Neural cell (in vitro differentiated cells): Measurements from ENCODE around the gene ANKRD63. TPM values are rescaled to one million over a fixed set of nuclear protein-coding genes. Genes with fewer than 3 reads are reported as not detected.
A peak's percentile ranks its signal among the peaks of the same experiment; 100 is the strongest.

Experiments
- H2AFZ ChIP-seq: fragments of 200-600, 300-800 bp; sonication (generic), shearing (Covaris generic); 2 replicates; pipeline ENCODE4 v1.6.0; 2014; ENCODE audit warnings: low read depth, mild to moderate bottlenecking, antibody characterized with exemption, low read length, moderate library complexity
- H3F3A ChIP-seq: fragments of 200-600 bp; shearing (Covaris generic); 2 replicates; pipeline ENCODE4 v1.6.1; 2016; ENCODE audit warnings: mild to moderate bottlenecking, moderate library complexity, mixed read lengths, antibody characterized with exemption, low read length; ENCODE audit not compliant: insufficient read depth, poor library complexity, severe bottlenecking
- H3K27ac ChIP-seq: fragments of 200-600, 300-800 bp; sonication (generic), shearing (Covaris generic); 2 replicates; pipeline ENCODE4 v1.5.1; 2014; ENCODE audit warnings: mild to moderate bottlenecking, low read length, moderate library complexity
- H3K27me3 ChIP-seq: fragments of 300-800, 200-600 bp; sonication (generic), shearing (Covaris generic); 2 replicates; pipeline ENCODE4 v1.6.0; 2014; ENCODE audit warnings: mild to moderate bottlenecking, low read depth, low read length, moderate library complexity; ENCODE audit not compliant: insufficient read depth
- H3K36me3 ChIP-seq: fragments of 300-800, 200-600 bp; sonication (generic), shearing (Covaris generic); 2 replicates; pipeline ENCODE4 v1.5.1; 2014; ENCODE audit warnings: mild to moderate bottlenecking, antibody characterized with exemption, low read length, moderate library complexity; ENCODE audit not compliant: insufficient read depth
- H3K4me2 ChIP-seq: fragments of 300-800, 200-600 bp; sonication (generic), shearing (Covaris generic); 2 replicates; pipeline ENCODE4 v1.6.0; 2014; ENCODE audit warnings: mild to moderate bottlenecking, low read length
- H3K4me3 ChIP-seq: fragments of 300-800, 200-600 bp; sonication (generic), shearing (Covaris generic); 2 replicates; pipeline ENCODE4 v1.5.1; 2014; ENCODE audit warnings: mild to moderate bottlenecking, low read length, moderate library complexity
- H3K79me2 ChIP-seq: fragments of 200-600 bp; shearing (Covaris generic); replicated peaks from 2 replicates; pipeline ENCODE4 v1.6.0; 2014; ENCODE audit warnings: mild to moderate bottlenecking, low read length, moderate library complexity; ENCODE audit not compliant: insufficient read depth
- H3K9ac ChIP-seq: fragments of 300-800, 200-600 bp; sonication (generic), shearing (Covaris generic); 2 replicates; pipeline ENCODE4 v1.6.1; 2016; ENCODE audit warnings: mild to moderate bottlenecking, low read length, mixed read lengths
- H3K9me2 ChIP-seq: fragments of 200-600 bp; shearing (Covaris generic); 2 replicates; pipeline ENCODE4 v1.6.1; 2016; ENCODE audit warnings: mild to moderate bottlenecking, low read length, mixed read lengths; ENCODE audit not compliant: insufficient read depth
- H3K9me3 ChIP-seq: fragments of 200-600, 300-800 bp; sonication (generic), shearing (Covaris generic); 2 replicates; pipeline ENCODE4 v1.6.1; 2016; ENCODE audit warnings: mild to moderate bottlenecking, mixed run types, low read length, moderate library complexity, mixed read lengths
- H4K20me1 ChIP-seq: fragments of 200-600 bp; shearing (Covaris generic); 2 replicates; pipeline ENCODE4 v1.6.1; 2016; ENCODE audit warnings: mild to moderate bottlenecking, mixed run types; ENCODE audit not compliant: insufficient read depth
- CTCF ChIP-seq: fragments of 450-650 bp; IDR thresholded peaks from 2 replicates; pipeline ENCODE4 v1.5.1; 2014; ENCODE audit warnings: antibody characterized with exemption, mild to moderate bottlenecking, moderate library complexity; ENCODE audit not compliant: poor library complexity, severe bottlenecking
- EP300 ChIP-seq: fragments of 450-650 bp; conservative IDR thresholded peaks from 2 replicates; pipeline ENCODE4 v1.6.1; 2014; ENCODE audit warnings: antibody characterized with exemption, mild to moderate bottlenecking, moderate library complexity; ENCODE audit not compliant: poor library complexity, severe bottlenecking
- EZH2 ChIP-seq: fragments of 200-600, 300-800 bp; shearing (Covaris generic), sonication (generic); IDR thresholded peaks from 2 replicates; pipeline ENCODE4 v1.6.1; 2014; ENCODE audit warnings: antibody characterized with exemption, low read length, borderline replicate concordance, mild to moderate bottlenecking; ENCODE audit not compliant: insufficient read depth, poor library complexity, severe bottlenecking
- MXI1 ChIP-seq: fragments of 450-650 bp; conservative IDR thresholded peaks from 2 replicates; pipeline ENCODE4 v1.6.1; 2014; ENCODE audit warnings: antibody characterized with exemption, mild to moderate bottlenecking; ENCODE audit not compliant: poor library complexity, severe bottlenecking
- POLR2AphosphoS5 ChIP-seq: IDR thresholded peaks from 2 replicates; pipeline ENCODE4 v1.6.1; 2012
- RAD21 ChIP-seq: fragments of 450-650 bp; conservative IDR thresholded peaks from 2 replicates; pipeline ENCODE4 v1.6.1; 2014; ENCODE audit warnings: antibody characterized with exemption, mild to moderate bottlenecking, moderate library complexity
- REST ChIP-seq: IDR thresholded peaks from 2 replicates; pipeline ENCODE4 v1.6.1; 2012; ENCODE audit warnings: borderline replicate concordance
- SMC3 ChIP-seq: fragments of 450-650 bp; conservative IDR thresholded peaks from 2 replicates; pipeline ENCODE4 v1.6.1; 2014; ENCODE audit warnings: antibody characterized with exemption, mild to moderate bottlenecking, moderate library complexity; ENCODE audit not compliant: poor library complexity
- TAF1 ChIP-seq: IDR thresholded peaks from 2 replicates; pipeline ENCODE4 v1.6.1; 2012; ENCODE audit warnings: low read depth
- polyA plus RNA-seq: library from polyadenylated mRNA; depleted of rRNA; stranded (reverse); fragments of >200 nt; gene quantifications from 2 replicates; pipeline ENCODE4 v1.2.3, GENCODE V29; 2014

The ANKRD63 gene
- polyA plus RNA-seq, 1 donor from 2014 or later = 2.1 TPM

- no peak for TF ChIP-seq EP300
- TF ChIP-seq POLR2AphosphoS5 = no peak
- no peak for TF ChIP-seq REST
- TF ChIP-seq MXI1 = no peak
- no peak for TF ChIP-seq SMC3
- TF ChIP-seq TAF1 = no peak
- TF ChIP-seq CTCF = no peak
- no peak for TF ChIP-seq RAD21
- TF ChIP-seq EZH2 = no peak
- no peak overlapping the region for H3K4me3 ChIP-seq
Measured at GRCh38 chr15:40281057-40281800, 1.6 kb downstream of the ANKRD63 start.

GRCh38 chr15:40280260-40281056 lies 2.4 kb downstream of the ANKRD63 start:
- Histone ChIP-seq H3K27ac (no peak overlapping the region), H3K9me2 (no peaks in the 10 kb centered on the region), H3K79me2 (no peaks in the 10 kb centered on the region), H3K4me3 (peak overlapping the region; percentile 55), H3K36me3 (no peaks in the 10 kb centered on the region), H3K27me3 (peaks cover 62% of the 10 kb centered on the region), H3K4me2 (peak overlapping the region; percentile 38), H3K9me3 (no peaks in the 10 kb centered on the region), H4K20me1 (no peaks in the 10 kb centered on the region), H2AFZ (no peak overlapping the region), H3K9ac (peak overlapping the region; percentile 27), H3F3A (no peaks in the 10 kb centered on the region)
- TF ChIP-seq MXI1 (no peak), SMC3 (peak; percentile 29)

More at GRCh38 chr15:40281057-40281800, 1.6 kb downstream of the ANKRD63 start:
- no peak overlapping the region for H2AFZ ChIP-seq
- H3K79me2 ChIP-seq = no peaks in the 10 kb centered on the region
- no peaks in the 10 kb centered on the region for H3K9me2 ChIP-seq
- no peaks in the 10 kb centered on the region for H3F3A ChIP-seq
- no peaks in the 10 kb centered on the region for H3K9me3 ChIP-seq
- no peaks in the 10 kb centered on the region for H4K20me1 ChIP-seq
- H3K27ac ChIP-seq = no peak overlapping the region
- peak overlapping the region; percentile 27 for H3K9ac ChIP-seq
- no peaks in the 10 kb centered on the region for H3K36me3 ChIP-seq
- H3K4me2 ChIP-seq = no peak overlapping the region
- peaks cover 62% of the 10 kb centered on the region for H3K27me3 ChIP-seq
